Measurements from ENCODE around the gene FAM168A. TPM values are rescaled to one million over a fixed set of nuclear protein-coding genes. Genes with fewer than 3 reads are reported as not detected.

The FAM168A gene
- total and polyA plus RNA-seq, 10 of the 15 experiments (the other 5 are each of a cell fraction or from before 2014, with no cell fraction given) = 1.7 to 20.0 (median 10.0) TPM

GRCh38 chr11:73578592-73579185 is 19.2 kb downstream of the FAM168A start (continued):
- TF ChIP-seq POLR2AphosphoS5 (IDR thresholded peaks at IDR 0.05; ENCODE audit: low read length) = no peak
- peak; percentile 41; the same call in 1 of the 2 replicates for TF ChIP-seq NFIC (IDR thresholded peaks at IDR 0.05; ENCODE audit: low read depth, low read length)
- no peak for TF ChIP-seq ZBTB4 (CRISPR knock-in tag; IDR thresholded peaks at IDR 0.05)
- no peak for TF ChIP-seq SREBF2 (IDR thresholded peaks at IDR 0.05; ENCODE audit: low read length)
- TF ChIP-seq RUNX3 (IDR thresholded peaks at IDR 0.05; ENCODE audit: low read length) = peak; percentile 86
- no peak for TF ChIP-seq ZBED1 (IDR thresholded peaks at IDR 0.05; ENCODE audit: borderline replicate concordance)
- TF ChIP-seq SP1 (IDR thresholded peaks at IDR 0.05; ENCODE audit: low read depth, low read length) = no peak
- no peak for TF ChIP-seq GATAD2B (conservative IDR thresholded peaks at IDR 0.05; ENCODE audit: low read depth)
- no peak for TF ChIP-seq SKIL (IDR thresholded peaks at IDR 0.05; ENCODE audit: low read depth, poor library complexity, severe bottlenecking)
- TF ChIP-seq CTCF (IDR thresholded peaks at IDR 0.05 in 2 of 3, conservative IDR thresholded peaks at IDR 0.05 in 1 of 3; ENCODE audit: control insufficient read depth in 2 of 3, extremely low read depth in 1 of 3, insufficient read depth in 1 of 3, low read depth in 3 of 3, low read length in 3 of 3) = no peak
- TF ChIP-seq HDAC6 (IDR thresholded peaks at IDR 0.05; ENCODE audit: unreplicated experiment) = no peak
- TF ChIP-seq EED (IDR thresholded peaks at IDR 0.05; ENCODE audit: low read depth) = no peak
- TF ChIP-seq EP300 (IDR thresholded peaks at IDR 0.05; ENCODE audit: borderline replicate concordance in 1 of 2, control insufficient read depth in 1 of 2, low read depth in 2 of 2, low read length in 2 of 2) = no peak
- TF ChIP-seq ZBTB40 (IDR thresholded peaks at IDR 0.05; ENCODE audit: borderline replicate concordance) = no peak
- TF ChIP-seq MAX (IDR thresholded peaks at IDR 0.05; ENCODE audit: low read depth, low read length) = no peak
- TF ChIP-seq EGR1 (IDR thresholded peaks at IDR 0.05; ENCODE audit: borderline replicate concordance in 1 of 2, low read depth in 2 of 2, low read length in 2 of 2) = no peak
